OCI-LY3 (cell line): Measurements from ENCODE around the gene NEURL1.

ENCODE experiments used
- CTCF ChIP-seq: fragments of 200-600, 300-600 bp; sonication (generic); IDR thresholded peaks from 2 replicates; pipeline ENCODE4 v1.5.1; 2014; ENCODE audit warnings: antibody characterized with exemption, low read length, low read depth
- EZH2phosphoT487 ChIP-seq: fragments of 200-600 bp; shearing (Covaris generic); IDR thresholded peaks from 2 replicates; pipeline ENCODE4 v1.6.1; 2018; ENCODE audit warnings: antibody characterized with exemption, mixed run types, low read depth

GRCh38 chr10:103550229-103550628 lies 56.7 kb downstream of the NEURL1 start:
- TF ChIP-seq CTCF (no peak), EZH2phosphoT487 (no peak)
